Measurements from ENCODE around the gene FHIT.

DNA sequence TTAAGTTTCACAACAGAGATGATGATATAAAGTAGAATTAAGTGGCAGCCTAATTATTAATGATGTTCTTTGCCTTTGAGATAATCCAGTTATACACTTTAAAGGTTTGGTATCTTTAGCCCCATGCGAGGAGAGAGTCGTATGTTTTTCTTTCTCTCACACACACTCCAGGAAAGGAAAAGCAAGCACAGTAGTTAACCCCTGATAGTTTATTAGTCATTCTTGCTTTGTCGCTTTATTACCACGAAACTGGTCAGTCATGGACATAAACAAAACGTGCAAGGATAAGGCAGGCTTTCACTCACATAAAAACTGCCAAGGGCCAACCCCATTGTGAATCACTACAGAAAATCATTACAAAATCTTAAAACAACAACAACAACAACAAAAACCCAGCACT lies 866.9 kb downstream of the FHIT start:
- TF ChIP-seq CTCF (IDR thresholded peaks at IDR 0.05; ENCODE audit: low read depth, low read length), result no peak
- TF ChIP-seq EZH2phosphoT487 (IDR thresholded peaks at IDR 0.05; ENCODE audit: low read depth), result no peak
